Neural progenitor cell (in vitro differentiated cells): ENCODE data around the gene CHD2. TPM values are rescaled to one million over a fixed set of nuclear protein-coding genes. Genes with fewer than 3 reads are reported as not detected.

Source experiments
- DNase-seq: peaks from one replicate; pipeline ENCODE4 v3.0.0-alpha.2; 2016; ENCODE audit warnings: low spot score
- H2AFZ ChIP-seq: fragments of 200-600 bp; sonication (generic); replicated peaks from 2 replicates; pipeline ENCODE4 v1.6.1; 2016; ENCODE audit warnings: antibody characterized with exemption
- H3F3A ChIP-seq: fragments of 200-600 bp; sonication (generic); 2 replicates; pipeline ENCODE4 v1.6.1; 2016; ENCODE audit warnings: antibody characterized with exemption, low read depth
- H3K27ac ChIP-seq: fragments of 200-600 bp; sonication (generic); 2 replicates; pipeline ENCODE4 v1.5.1; 2016; ENCODE audit warnings: mild to moderate bottlenecking
- H3K27me3 ChIP-seq: fragments of 200-600 bp; sonication (generic); 2 replicates; pipeline ENCODE4 v1.6.1; 2016; ENCODE audit warnings: mild to moderate bottlenecking, moderate library complexity
- H3K36me3 ChIP-seq: fragments of 200-600 bp; sonication (generic); 2 replicates; pipeline ENCODE4 v1.5.1; 2016
- H3K4me1 ChIP-seq: fragments of 200-600 bp; sonication (generic); 2 replicates; pipeline ENCODE4 v1.6.1; 2016; ENCODE audit warnings: mixed run types
- H3K4me2 ChIP-seq: fragments of 200-600 bp; sonication (generic); 2 replicates; pipeline ENCODE4 v1.6.1; 2016
- H3K4me3 ChIP-seq: fragments of 200-600 bp; sonication (generic); 2 replicates; pipeline ENCODE4 v1.5.1; 2016
- H3K79me2 ChIP-seq: fragments of 200-600 bp; sonication (generic); 2 replicates; pipeline ENCODE4 v1.6.1; 2016; ENCODE audit warnings: low read depth
- H3K9ac ChIP-seq: fragments of 200-600 bp; sonication (generic); 2 replicates; pipeline ENCODE4 v1.6.1; 2016
- H3K9me3 ChIP-seq: fragments of 200-600 bp; sonication (generic); 2 replicates; pipeline ENCODE4 v1.5.1; 2016; ENCODE audit warnings: low read depth
- H4K20me1 ChIP-seq: fragments of 200-600 bp; sonication (generic); 2 replicates; pipeline ENCODE4 v1.6.1; 2016; ENCODE audit warnings: low read depth
- H3K27ac Mint-ChIP-seq: 3 replicates; pipeline ENCODE4 v1.8.0; 2021; ENCODE audit warnings: mixed read lengths
- H3K27me3 Mint-ChIP-seq: 2 replicates; pipeline ENCODE4 v1.8.0; 2022; ENCODE audit warnings: low read depth, mild to moderate bottlenecking, inconsistent platforms, moderate library complexity, mixed read lengths; ENCODE audit not compliant: insufficient read depth
- H3K36me3 Mint-ChIP-seq: 3 replicates; pipeline ENCODE4 v1.8.0; 2021; ENCODE audit warnings: mixed read lengths
- H3K4me1 Mint-ChIP-seq: 3 replicates; pipeline ENCODE4 v1.8.0; 2021; ENCODE audit warnings: mixed read lengths
- H3K4me3 Mint-ChIP-seq: 3 replicates; pipeline ENCODE4 v1.8.0; 2021; ENCODE audit warnings: mild to moderate bottlenecking, moderate library complexity, mixed read lengths
- H3K9me3 Mint-ChIP-seq: 3 replicates; pipeline ENCODE4 v1.8.0; 2020; ENCODE audit warnings: mixed read lengths
- CTCF ChIP-seq: fragments of 200-600 bp; sonication (generic); IDR thresholded peaks from 2 replicates; pipeline ENCODE4 v1.5.1; 2017; ENCODE audit warnings: antibody characterized with exemption, mild to moderate bottlenecking
- EZH2 ChIP-seq: fragments of 200-600 bp; sonication (generic); IDR thresholded peaks from 2 replicates; pipeline ENCODE4 v1.6.1; 2017; ENCODE audit warnings: antibody characterized with exemption, mild to moderate bottlenecking, moderate library complexity
- EZH2phosphoT487 ChIP-seq: fragments of 200-600 bp; sonication (generic); IDR thresholded peaks from 2 replicates; pipeline ENCODE4 v1.6.1; 2017; ENCODE audit warnings: antibody characterized with exemption
- total RNA-seq: library from RNA; depleted of rRNA; stranded (reverse); fragments of >200 nt; gene quantifications from 2 replicates; pipeline ENCODE4 v1.2.3, GENCODE V29; 2015; ENCODE audit warnings: low replicate concordance

Gene CHD2
- total RNA-seq, 1 donor from 2014 or later: 128 TPM

- no peaks in the 10 kb centered on the region for H3K9me3 Mint-ChIP-seq
- H4K20me1 ChIP-seq: peaks cover 46% of the 10 kb centered on the region
- peaks cover 19% of the 10 kb centered on the region for H3K36me3 Mint-ChIP-seq
- no peak overlapping the region for H3K4me2 ChIP-seq
- H3K4me3 ChIP-seq: no peak overlapping the region
- TF ChIP-seq EZH2phosphoT487: no peak
- TF ChIP-seq EZH2: no peak
- no peak for TF ChIP-seq CTCF
- H3K9me3 ChIP-seq: no peaks in the 10 kb centered on the region
- H3K27me3 ChIP-seq: no peaks in the 10 kb centered on the region
- peaks cover 4% of the 10 kb centered on the region for H3K4me1 ChIP-seq
- peaks cover 26% of the 10 kb centered on the region for H3K4me1 Mint-ChIP-seq
- H3F3A ChIP-seq: peaks cover 61% of the 10 kb centered on the region
- H3K27me3 Mint-ChIP-seq: peaks cover 10% of the 10 kb centered on the region
- peak overlapping the region; percentile 34 for H3K4me3 Mint-ChIP-seq
- no peaks in the 10 kb centered on the region for H3K79me2 ChIP-seq
- no peak overlapping the region for H3K9ac ChIP-seq
- no peak for DNase-seq
- no peak overlapping the region for H2AFZ ChIP-seq
- H3K36me3 ChIP-seq: no peaks in the 10 kb centered on the region
- H3K27ac Mint-ChIP-seq: peak overlapping the region; percentile 87
- peak overlapping the region; percentile 74 for H3K27ac ChIP-seq
Measured at GRCh38 chr15:93040288-93041158, 140.4 kb downstream of the CHD2 start.

GRCh38 chr15:93041159-93041547, 141.0 kb downstream of the CHD2 start:
- Histone ChIP-seq H3K4me2 (no peak overlapping the region), H3K79me2 (peaks cover 4% of the 10 kb centered on the region), H3K9me3 (no peaks in the 10 kb centered on the region), H3F3A (peaks cover 68% of the 10 kb centered on the region), H4K20me1 (peaks cover 52% of the 10 kb centered on the region), H3K4me1 (peaks cover 4% of the 10 kb centered on the region), H3K27ac (peak overlapping the region; percentile 74), H2AFZ (no peak overlapping the region), H3K9ac (no peak overlapping the region), H3K27me3 (no peaks in the 10 kb centered on the region), H3K36me3 (peaks cover 5% of the 10 kb centered on the region), H3K4me3 (no peak overlapping the region)
- Mint-ChIP-seq H3K4me1 (peaks cover 21% of the 10 kb centered on the region), H3K36me3 (peaks cover 25% of the 10 kb centered on the region), H3K4me3 (no peak overlapping the region), H3K27me3 (peaks cover 13% of the 10 kb centered on the region), H3K27ac (no peak overlapping the region), H3K9me3 (peaks cover 4% of the 10 kb centered on the region)
- DNase-seq: no peak
- TF ChIP-seq EZH2phosphoT487 (no peak), EZH2 (no peak), CTCF (no peak)

GRCh38 chr15:93042211-93042610, 142.1 kb downstream of the CHD2 start:
- Histone ChIP-seq H3K9ac (no peak overlapping the region), H3K9me3 (no peaks in the 10 kb centered on the region), H3K27me3 (no peaks in the 10 kb centered on the region), H3K79me2 (peaks cover 14% of the 10 kb centered on the region), H3F3A (peaks cover 78% of the 10 kb centered on the region), H3K27ac (peak overlapping the region; percentile 58), H4K20me1 (peaks cover 63% of the 10 kb centered on the region), H3K4me2 (no peak overlapping the region), H3K4me1 (peaks cover 4% of the 10 kb centered on the region), H2AFZ (no peak overlapping the region), H3K4me3 (no peak overlapping the region), H3K36me3 (peaks cover 11% of the 10 kb centered on the region)
- H3K4me3 Mint-ChIP-seq: no peak overlapping the region
- peaks cover 20% of the 10 kb centered on the region for H3K4me1 Mint-ChIP-seq
- no peak overlapping the region for H3K27ac Mint-ChIP-seq
- peaks cover 9% of the 10 kb centered on the region for H3K9me3 Mint-ChIP-seq
- H3K27me3 Mint-ChIP-seq: peaks cover 16% of the 10 kb centered on the region
- peaks cover 34% of the 10 kb centered on the region for H3K36me3 Mint-ChIP-seq
- DNase-seq: no peak
- no peak for TF ChIP-seq EZH2
- no peak for TF ChIP-seq EZH2phosphoT487
- TF ChIP-seq CTCF: no peak
